CMK (cell line): ENCODE data around the gene FADS3.
A peak's percentile ranks its signal among the peaks of the same experiment; 100 is the strongest.

Experiments
- DNase-seq: peaks from one replicate; pipeline ENCODE4 v3.0.0-alpha.2; 2010; ENCODE audit warnings: low read depth

The FADS3 gene

GRCh38 chr11:61834278-61835048 is 56.9 kb downstream of the FADS3 start:
- DNase-seq: peak; percentile 88

GRCh38 chr11:61833926-61834277 is 57.4 kb downstream of the FADS3 start:
- no peak for DNase-seq

- DNase-seq: no peak
Observed at GRCh38 chr11:61833471-61833870, 57.9 kb downstream of the FADS3 start.

GRCh38 chr11:61832754-61833153 is 58.6 kb downstream of the FADS3 start:
- no peak for DNase-seq

- DNase-seq: no peak
Observed at GRCh38 chr11:61832207-61832606, 59.1 kb downstream of the FADS3 start.

GRCh38 chr11:61830237-61831105 is 60.9 kb downstream of the FADS3 start:
- no peak for DNase-seq

GRCh38 chr11:61829806-61830205 is 61.5 kb downstream of the FADS3 start:
- DNase-seq: no peak

GRCh38 chr11:61828629-61829407 is 62.5 kb downstream of the FADS3 start:
- no peak for DNase-seq

- DNase-seq: no peak
Observed at GRCh38 chr11:61828379-61828628, 63.0 kb downstream of the FADS3 start.

- DNase-seq: peak; percentile 90
Observed at GRCh38 chr11:61827571-61828378, 63.6 kb downstream of the FADS3 start, which contains the start of gene FADS2. Gene FADS2 (plus strand): TSS chr11:61828300. CDS start chr11:61828391, 91 bp downstream.

GRCh38 chr11:61826930-61827570 is 64.3 kb downstream of the FADS3 start:
- no peak for DNase-seq
